H1 (cell line): ENCODE results near the gene GAMT. TPM values are rescaled to one million over a fixed set of nuclear protein-coding genes. Genes with fewer than 3 reads are reported as not detected.

Source experiments
- CTCF ChIA-PET: fragments of 300-600 bp; sonication (Branson Sonifier 250); formaldehyde crosslinking; loops from one replicate; lab custom pipeline; 2021; ENCODE audit not compliant: partially characterized antibody; lab: Charles Lee
- POLR2A ChIA-PET: fragments of 300-600 bp; sonication (Branson Sonifier 250); formaldehyde crosslinking; loops from one replicate; lab custom pipeline; 2021; ENCODE audit warnings: inconsistent platforms; ENCODE audit not compliant: partially characterized antibody; lab: Charles Lee
- DNase-seq, 2 experiments: peaks; one replicate each; pipeline versions ENCODE4 v3.0.0 to v3.0.0-alpha.2; 2010 to 2022; ENCODE audit warnings: low spot score in 2 of 2, low read depth in 1 of 2, mixed read lengths in 1 of 2
- FAIRE-seq: peaks from 2 replicates; lab custom pipeline; 2011; peaks lifted over from hg19 to GRCh38; lab: Jason Lieb, UNC
- H2AFZ ChIP-seq: 2 replicates; pipeline ENCODE4 v1.8.1; 2012; ENCODE audit warnings: low read length, inconsistent platforms
- H2AK5ac ChIP-seq: 2 replicates; pipeline ENCODE4 v1.6.1; 2013; ENCODE audit warnings: low read depth, low read length
- H2BK120ac ChIP-seq: replicated peaks from 2 replicates; pipeline ENCODE3; 2013; ENCODE audit warnings: low read depth, low read length, inconsistent platforms
- H2BK12ac ChIP-seq: 2 replicates; pipeline ENCODE4 v1.6.1; 2013; ENCODE audit warnings: low read depth, low read length
- H2BK15ac ChIP-seq: 2 replicates; pipeline ENCODE4 v1.6.1; 2013; ENCODE audit warnings: low read length
- H2BK20ac ChIP-seq: 2 replicates; pipeline ENCODE4 v1.6.1; 2013; ENCODE audit warnings: low read length
- H2BK5ac ChIP-seq: 2 replicates; pipeline ENCODE4 v1.6.1; 2013; ENCODE audit warnings: low read depth, low read length
- H3K14ac ChIP-seq: 2 replicates; pipeline ENCODE4 v1.6.1; 2013; ENCODE audit warnings: inconsistent platforms; ENCODE audit not compliant: insufficient read length
- H3K18ac ChIP-seq: 2 replicates; pipeline ENCODE4 v1.6.1; 2013; ENCODE audit warnings: low read length; ENCODE audit errors: extremely low read depth
- H3K23ac ChIP-seq: 2 replicates; pipeline ENCODE4 v1.6.1; 2013; ENCODE audit warnings: inconsistent platforms; ENCODE audit not compliant: insufficient read length
- H3K23me2 ChIP-seq: 2 replicates; pipeline ENCODE4 v1.6.1; 2013; ENCODE audit warnings: low read depth, low read length
- H3K27ac ChIP-seq: 2 replicates; pipeline ENCODE4 v1.6.1; 2011; ENCODE audit warnings: low read depth, low read length, inconsistent platforms
- H3K27me3 ChIP-seq, 4 experiments: replicated peaks in 1 of 4; 1 replicate in 1 of 4; 2 replicates in 3 of 4; pipeline versions ENCODE4 v1.6.1 to v1.8.1; 2011 to 2013; ENCODE audit warnings: low read length in 3 of 4, mild to moderate bottlenecking in 3 of 4, inconsistent platforms in 2 of 4, mixed read lengths in 2 of 4, moderate library complexity in 1 of 4; ENCODE audit not compliant: control insufficient read depth in 3 of 4, insufficient read depth in 3 of 4; ENCODE audit errors: extremely low read depth in 1 of 4
- H3K36me3 ChIP-seq, 4 experiments: 2 replicates each; pipeline versions ENCODE4 v1.6.1 to v1.8.1; 2011 to 2013; ENCODE audit warnings: mild to moderate bottlenecking in 4 of 4, low read length in 3 of 4, moderate library complexity in 2 of 4, control low read depth in 1 of 4, inconsistent platforms in 1 of 4; ENCODE audit not compliant: insufficient read depth in 4 of 4, control insufficient read depth in 2 of 4
- H3K4ac ChIP-seq: replicated peaks from 2 replicates; pipeline ENCODE3; 2013; ENCODE audit warnings: low read length, low read depth, mixed read lengths, inconsistent platforms; ENCODE audit not compliant: insufficient read length
- H3K4me1 ChIP-seq, 4 experiments: replicated peaks in 1 of 4; 1 replicate in 1 of 4; 2 replicates in 3 of 4; pipeline versions ENCODE4 v1.6.1 to v1.8.1; 2011 to 2013; ENCODE audit warnings: low read length in 3 of 4, inconsistent platforms in 2 of 4, mixed read lengths in 1 of 4; ENCODE audit not compliant: insufficient read depth in 4 of 4, control insufficient read depth in 3 of 4
- H3K4me2 ChIP-seq, 2 experiments: 2 replicates each; pipeline versions ENCODE4 v1.6.1 to v1.8.1; 2011 to 2013; ENCODE audit warnings: low read depth in 2 of 2, low read length in 2 of 2, control low read depth in 1 of 2, inconsistent platforms in 1 of 2, mild to moderate bottlenecking in 1 of 2; ENCODE audit not compliant: insufficient read depth in 1 of 2
- H3K4me3 ChIP-seq, 4 experiments: fragments of 200-600, 300-600 bp in 1 of 4; sonication (generic), shearing (Covaris generic), sonication (Bioruptor Twin) in 1 of 4; 2 replicates each; pipeline versions ENCODE4 v1.5.1 to v1.8.1; 2011 to 2016; ENCODE audit warnings: low read length in 4 of 4, low read depth in 3 of 4, control low read depth in 2 of 4, inconsistent platforms in 2 of 4, mild to moderate bottlenecking in 2 of 4, mixed read lengths in 1 of 4, moderate library complexity in 1 of 4; ENCODE audit not compliant: insufficient read depth in 2 of 4; ENCODE audit errors: extremely low read depth in 1 of 4
- H3K56ac ChIP-seq: replicated peaks from 2 replicates; pipeline ENCODE3; 2013; ENCODE audit warnings: low read depth, mild to moderate bottlenecking, mixed read lengths, low read length, inconsistent platforms; ENCODE audit not compliant: insufficient read length
- H3K79me1 ChIP-seq: 2 replicates; pipeline ENCODE4 v1.6.1; 2013; ENCODE audit warnings: low read depth, low read length, control low read depth
- H3K79me2 ChIP-seq, 2 experiments: 2 replicates each; pipeline versions ENCODE4 v1.6.1 to v1.8.1; 2012 to 2013; ENCODE audit warnings: low read length in 2 of 2, mild to moderate bottlenecking in 2 of 2, inconsistent platforms in 1 of 2; ENCODE audit not compliant: insufficient read depth in 2 of 2, control insufficient read depth in 1 of 2
- H3K9ac ChIP-seq, 4 experiments: replicated peaks in 1 of 4; 1 replicate in 1 of 4; 2 replicates in 3 of 4; pipeline versions ENCODE4 v1.6.1 to v1.8.1; 2011 to 2013; ENCODE audit warnings: low read depth in 3 of 4, low read length in 3 of 4, control low read depth in 2 of 4, mild to moderate bottlenecking in 2 of 4, moderate library complexity in 2 of 4, inconsistent platforms in 1 of 4; ENCODE audit errors: extremely low read depth in 1 of 4
- H3K9me3 ChIP-seq, 2 experiments: 2 replicates each; pipeline versions ENCODE4 v1.6.1 to v1.8.1; 2012 to 2013; ENCODE audit warnings: mild to moderate bottlenecking in 2 of 2, moderate library complexity in 2 of 2, control low read depth in 1 of 2, inconsistent platforms in 1 of 2, low read depth in 1 of 2, low read length in 1 of 2, mixed read lengths in 1 of 2; ENCODE audit not compliant: insufficient read depth in 2 of 2
- H4K20me1 ChIP-seq, 2 experiments: replicated peaks in 1 of 2; 2 replicates each; pipeline versions ENCODE3 to v1.8.1; 2011 to 2013; ENCODE audit warnings: inconsistent platforms in 2 of 2, low read length in 2 of 2, mild to moderate bottlenecking in 1 of 2; ENCODE audit not compliant: insufficient read depth in 2 of 2, control insufficient read depth in 1 of 2
- H4K5ac ChIP-seq: 2 replicates; pipeline ENCODE4 v1.6.1; 2013; ENCODE audit warnings: low read length, low read depth, mixed read lengths, inconsistent platforms; ENCODE audit not compliant: insufficient read length
- H4K8ac ChIP-seq: 2 replicates; pipeline ENCODE4 v1.8.0; 2013; ENCODE audit warnings: mild to moderate bottlenecking, moderate library complexity, low read length, inconsistent platforms; ENCODE audit not compliant: insufficient read depth; ENCODE audit errors: extremely low read depth
- H4K91ac ChIP-seq: replicated peaks from 2 replicates; pipeline ENCODE3; 2013; ENCODE audit warnings: low read length, mixed read lengths, inconsistent platforms; ENCODE audit not compliant: insufficient read length
- CBX8 ChIP-seq: fragments of 300-800, 300-1000 bp; sonication (generic); IDR thresholded peaks from 2 replicates; pipeline ENCODE4 v1.7.1; 2016; ENCODE audit warnings: low read depth, low read length, borderline replicate concordance
- GABPA ChIP-seq: IDR thresholded peaks from 2 replicates; pipeline ENCODE4 v1.6.1; 2011; ENCODE audit warnings: mild to moderate bottlenecking, low read length, moderate library complexity, borderline replicate concordance; ENCODE audit not compliant: insufficient read depth
- SUZ12 ChIP-seq: fragments of 200-600 bp; sonication (generic); IDR thresholded peaks from 2 replicates; pipeline ENCODE4 v1.6.1; 2012; ENCODE audit warnings: mild to moderate bottlenecking, inconsistent platforms, low read length, moderate library complexity, mixed read lengths
- WGBS, 2 experiments: shearing (Covaris generic) in 1 of 2; methylation state at CpG; one replicate each; pipeline versions ENCODE4 v1.1.6 to v1.1.7; 2013 to 2015; ENCODE audit warnings: low lambda C conversion rate in 2 of 2, mixed read lengths in 2 of 2, inconsistent platforms in 1 of 2, low coverage in 1 of 2, missing lambda C conversion rate in 1 of 2; ENCODE audit not compliant: insufficient replicate concordance in 2 of 2, insufficient coverage in 1 of 2, insufficient read length in 1 of 2; ENCODE audit errors: extremely low coverage in 1 of 2, missing lambda C conversion rate in 1 of 2; 5-methylcytosine and 5-hydroxymethylcytosine counted together
- polyA plus RNA-seq, 7 experiments: library from polyadenylated mRNA; depleted of rRNA in 3 of 7; stranded (reverse) in 5 of 7; unstranded in 2 of 7; fragments of >200 nt in 5 of 7; fragments of 200-250 nt in 2 of 7; gene quantifications; 1 replicate in 5 of 7; 2 replicates in 1 of 7; 4 replicates in 1 of 7; pipeline versions ENCODE4 v1.2.1 to v1.2.3, GENCODE V29; 2011 to 2013; ENCODE audit warnings: missing spikeins in 2 of 7, mixed read lengths in 2 of 7
- total RNA-seq: library from RNA; stranded (reverse); fragmentation: NEBNext Ultra II Directional; extraction: Animal tissue kit (Norgen Biotek cat#: 25700); gene quantifications from 2 replicates; pipeline ENCODE4 v1.2.1, GENCODE V29; 2021

Gene GAMT
- total and polyA plus RNA-seq, 2 of the 8 experiments (the other 6 are each of a cell fraction or from before 2014, with no cell fraction given) = 17.2 to 35.6 TPM

GRCh38 chr19:1429750-1430149 is 28.4 kb upstream of the GAMT start:
- DNase-seq (no peak), FAIRE-seq (no peak)
- no peak overlapping the region for H3K4me3 ChIP-seq
- TF ChIP-seq GABPA (no peak), CBX8 (no peak), SUZ12 (no peak)
- no peaks in the 10 kb centered on the region for H3K23me2 ChIP-seq
- H3K27me3 ChIP-seq = no peaks in the 10 kb centered on the region
- 95% methylated on average over 14 of the region's 14 CpGs; no CpG with 5 or more reads in 1 of the 2 experiments for WGBS, 2 experiments
- H2BK12ac ChIP-seq = no peak overlapping the region
- H2BK5ac ChIP-seq = no peak overlapping the region
- H2AK5ac ChIP-seq = no peak overlapping the region
- ChIA-PET POLR2A (interaction anchor here (1.0 to 1.4 kb wide), 3 partner anchors 11 to 52 kb away, joined by 3 to 5 read pairs (median 4); no protein-coding TSS in a partner anchor), CTCF (interaction anchor here (1.5 kb wide), 1 partner anchor 8 kb away, joined by 4 read pairs; no protein-coding TSS in a partner anchor)
- H3K14ac ChIP-seq = no peak overlapping the region
- H3K9ac ChIP-seq = no peak overlapping the region
- H4K8ac ChIP-seq = no peak overlapping the region
- H3K4me1 ChIP-seq = no peaks in the 10 kb centered on the region
- no peak overlapping the region for H2BK20ac ChIP-seq
- H4K20me1 ChIP-seq = peaks cover 24 to 35% of the 10 kb centered on the region in 2 experiments
- H4K5ac ChIP-seq = no peak overlapping the region
- no peak overlapping the region for H3K56ac ChIP-seq
- no peaks in the 10 kb centered on the region for H3K9me3 ChIP-seq
- H3K79me2 ChIP-seq = peaks cover 0 to 21% of the 10 kb centered on the region in 2 experiments; a peak in 2 of 4 replicates
- no peak overlapping the region for H3K4ac ChIP-seq
- H2BK15ac ChIP-seq = no peak overlapping the region
- H2BK120ac ChIP-seq = no peak overlapping the region
- no peak overlapping the region for H4K91ac ChIP-seq
- H3K79me1 ChIP-seq = peaks cover 5% of the 10 kb centered on the region
- no peak overlapping the region for H3K23ac ChIP-seq
- no peak overlapping the region for H3K4me2 ChIP-seq
- H3K18ac ChIP-seq = no peak overlapping the region
- peaks cover 33 to 75% (median 70%) of the 10 kb centered on the region in 4 experiments for H3K36me3 ChIP-seq
- H2AFZ ChIP-seq = no peak overlapping the region
- no peak overlapping the region; the same call in 1 of the 2 replicates for H3K27ac ChIP-seq
